PFSK-1 (cell line): ENCODE results near the gene HTR1D.

Experiments used
- POLR2AphosphoS5 ChIP-seq: IDR thresholded peaks from 2 replicates; pipeline ENCODE4 v1.6.1; 2012; ENCODE audit warnings: low read depth, mild to moderate bottlenecking, control low read depth, low read length, moderate library complexity
- SIN3A ChIP-seq: IDR thresholded peaks from 2 replicates; pipeline ENCODE4 v1.6.1; 2012; ENCODE audit warnings: mild to moderate bottlenecking, low read length, moderate library complexity, borderline replicate concordance; ENCODE audit not compliant: insufficient read depth
- TAF1 ChIP-seq: IDR thresholded peaks from 2 replicates; pipeline ENCODE4 v1.6.1; 2012; ENCODE audit warnings: low read length, control low read depth, borderline replicate concordance; ENCODE audit not compliant: insufficient read depth
- TF ChIP-seq, protein P1 (sequence below), 2 experiments: IDR thresholded peaks; 2 replicates each; pipeline versions ENCODE4 v1.6.1 to v1.8.0; 2011 to 2012; ENCODE audit warnings: low read depth in 2 of 2, low read length in 2 of 2, control low read depth in 1 of 2, inconsistent platforms in 1 of 2, mild to moderate bottlenecking in 1 of 2, moderate library complexity in 1 of 2; ENCODE audit not compliant: insufficient read depth in 1 of 2

DNA sequence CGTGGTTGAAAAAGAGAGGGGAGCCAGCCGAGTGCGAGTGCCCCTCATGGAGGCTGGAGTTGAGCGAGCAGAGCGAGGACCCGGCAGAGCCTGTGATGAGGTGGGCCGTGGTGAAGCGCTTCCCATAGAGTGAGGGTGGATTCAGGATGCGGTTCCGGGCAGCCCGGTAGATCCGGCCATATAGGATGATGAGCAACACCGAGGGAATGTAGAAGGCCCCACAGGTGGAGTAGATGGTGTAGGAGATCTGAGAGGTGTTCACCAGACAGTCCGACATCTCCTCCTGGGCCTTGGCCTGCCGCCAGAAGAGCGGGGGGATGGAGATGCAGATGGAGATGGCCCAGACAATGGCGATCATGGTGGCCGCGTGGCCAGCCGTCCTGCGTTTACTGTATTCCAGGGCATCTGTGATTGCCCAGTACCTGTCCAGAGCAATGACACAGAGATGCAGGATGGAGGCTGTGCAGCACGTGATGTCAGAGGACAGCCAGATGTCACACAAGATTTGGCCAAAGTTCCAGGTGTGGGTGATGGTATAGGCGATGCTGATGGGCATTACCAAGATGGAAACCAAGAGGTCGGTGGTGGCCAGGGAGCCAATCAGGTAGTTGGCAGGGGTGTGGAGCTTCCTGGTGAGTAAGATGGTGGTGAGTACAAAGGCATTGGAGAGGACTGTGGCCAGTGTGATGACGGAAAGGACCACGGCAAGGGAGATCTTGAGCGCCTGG is 23.7 kb downstream of the HTR1D start:
- TF ChIP-seq, protein P1, sequence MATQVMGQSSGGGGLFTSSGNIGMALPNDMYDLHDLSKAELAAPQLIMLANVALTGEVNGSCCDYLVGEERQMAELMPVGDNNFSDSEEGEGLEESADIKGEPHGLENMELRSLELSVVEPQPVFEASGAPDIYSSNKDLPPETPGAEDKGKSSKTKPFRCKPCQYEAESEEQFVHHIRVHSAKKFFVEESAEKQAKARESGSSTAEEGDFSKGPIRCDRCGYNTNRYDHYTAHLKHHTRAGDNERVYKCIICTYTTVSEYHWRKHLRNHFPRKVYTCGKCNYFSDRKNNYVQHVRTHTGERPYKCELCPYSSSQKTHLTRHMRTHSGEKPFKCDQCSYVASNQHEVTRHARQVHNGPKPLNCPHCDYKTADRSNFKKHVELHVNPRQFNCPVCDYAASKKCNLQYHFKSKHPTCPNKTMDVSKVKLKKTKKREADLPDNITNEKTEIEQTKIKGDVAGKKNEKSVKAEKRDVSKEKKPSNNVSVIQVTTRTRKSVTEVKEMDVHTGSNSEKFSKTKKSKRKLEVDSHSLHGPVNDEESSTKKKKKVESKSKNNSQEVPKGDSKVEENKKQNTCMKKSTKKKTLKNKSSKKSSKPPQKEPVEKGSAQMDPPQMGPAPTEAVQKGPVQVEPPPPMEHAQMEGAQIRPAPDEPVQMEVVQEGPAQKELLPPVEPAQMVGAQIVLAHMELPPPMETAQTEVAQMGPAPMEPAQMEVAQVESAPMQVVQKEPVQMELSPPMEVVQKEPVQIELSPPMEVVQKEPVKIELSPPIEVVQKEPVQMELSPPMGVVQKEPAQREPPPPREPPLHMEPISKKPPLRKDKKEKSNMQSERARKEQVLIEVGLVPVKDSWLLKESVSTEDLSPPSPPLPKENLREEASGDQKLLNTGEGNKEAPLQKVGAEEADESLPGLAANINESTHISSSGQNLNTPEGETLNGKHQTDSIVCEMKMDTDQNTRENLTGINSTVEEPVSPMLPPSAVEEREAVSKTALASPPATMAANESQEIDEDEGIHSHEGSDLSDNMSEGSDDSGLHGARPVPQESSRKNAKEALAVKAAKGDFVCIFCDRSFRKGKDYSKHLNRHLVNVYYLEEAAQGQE (IDR thresholded peaks at IDR 0.05; ENCODE audit: insufficient read depth in 1 of 2, low read depth in 2 of 2, low read length in 2 of 2), result no peak
- TF ChIP-seq POLR2AphosphoS5 (no peak), SIN3A (no peak), TAF1 (no peak)
